Kidney epithelial cell (primary cell): ENCODE results near the gene TMEM91. TPM values are rescaled to one million over a fixed set of nuclear protein-coding genes. Genes with fewer than 3 reads are reported as not detected.
"Not testable (repeated sequence)": the region's sequence is repeated elsewhere in the genome, so short reads cannot be mapped to it uniquely, and the experiment has no call there.

Source experiments
- DNase-seq: peaks from one replicate; pipeline ENCODE4 v3.0.0-alpha.2; 2010; ENCODE audit warnings: low read depth
- H3K27me3 ChIP-seq: 2 replicates; pipeline ENCODE4 v1.6.0; 2011; ENCODE audit warnings: low read length; ENCODE audit not compliant: control insufficient read depth, insufficient read depth
- H3K36me3 ChIP-seq: 2 replicates; pipeline ENCODE4 v1.5.1; 2011; ENCODE audit warnings: low read length; ENCODE audit not compliant: control insufficient read depth, insufficient read depth
- H3K4me3 ChIP-seq: 2 replicates; pipeline ENCODE4 v1.5.1; 2011; ENCODE audit warnings: low read depth, mild to moderate bottlenecking, control low read depth, low read length
- total RNA-seq: library from RNA; depleted of rRNA; stranded (reverse); fragments of >200 nt; gene quantifications from 2 replicates; pipeline ENCODE4 v1.2.3, GENCODE V29; 2015
- TF ChIP-seq, protein P1 (sequence below): IDR thresholded peaks from 2 replicates; pipeline ENCODE4 v1.5.1; 2011; ENCODE audit warnings: mild to moderate bottlenecking, moderate library complexity, low read length, control low read depth, inconsistent platforms; ENCODE audit not compliant: insufficient read depth, poor library complexity, severe bottlenecking

Gene TMEM91
- total RNA-seq, 1 donor from 2014 or later: 1.6 TPM

DNA sequence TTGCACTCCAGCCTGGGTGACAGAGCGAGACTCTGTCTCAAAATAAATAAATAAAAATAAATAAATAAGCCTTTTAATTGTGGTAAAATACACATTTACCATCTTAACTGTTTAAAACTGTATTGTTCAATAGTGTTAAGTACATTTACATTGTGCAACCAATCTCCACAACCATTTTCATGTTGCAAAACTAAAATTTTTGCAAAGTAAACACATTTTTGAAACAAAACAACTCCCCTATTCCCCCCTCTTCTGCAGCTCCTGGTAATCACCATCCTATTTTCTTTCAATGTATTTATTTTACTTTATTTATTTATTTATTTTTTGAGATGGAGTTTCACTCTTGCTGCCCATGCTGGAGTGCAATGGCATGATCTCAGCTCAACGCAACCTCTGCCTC, 6.6 kb upstream of the TMEM91 start:
- Histone ChIP-seq H3K27me3 (no peaks in the 10 kb centered on the region), H3K4me3 (no peak overlapping the region), H3K36me3 (no peaks in the 10 kb centered on the region)
- no peak for DNase-seq
- TF ChIP-seq, protein P1, sequence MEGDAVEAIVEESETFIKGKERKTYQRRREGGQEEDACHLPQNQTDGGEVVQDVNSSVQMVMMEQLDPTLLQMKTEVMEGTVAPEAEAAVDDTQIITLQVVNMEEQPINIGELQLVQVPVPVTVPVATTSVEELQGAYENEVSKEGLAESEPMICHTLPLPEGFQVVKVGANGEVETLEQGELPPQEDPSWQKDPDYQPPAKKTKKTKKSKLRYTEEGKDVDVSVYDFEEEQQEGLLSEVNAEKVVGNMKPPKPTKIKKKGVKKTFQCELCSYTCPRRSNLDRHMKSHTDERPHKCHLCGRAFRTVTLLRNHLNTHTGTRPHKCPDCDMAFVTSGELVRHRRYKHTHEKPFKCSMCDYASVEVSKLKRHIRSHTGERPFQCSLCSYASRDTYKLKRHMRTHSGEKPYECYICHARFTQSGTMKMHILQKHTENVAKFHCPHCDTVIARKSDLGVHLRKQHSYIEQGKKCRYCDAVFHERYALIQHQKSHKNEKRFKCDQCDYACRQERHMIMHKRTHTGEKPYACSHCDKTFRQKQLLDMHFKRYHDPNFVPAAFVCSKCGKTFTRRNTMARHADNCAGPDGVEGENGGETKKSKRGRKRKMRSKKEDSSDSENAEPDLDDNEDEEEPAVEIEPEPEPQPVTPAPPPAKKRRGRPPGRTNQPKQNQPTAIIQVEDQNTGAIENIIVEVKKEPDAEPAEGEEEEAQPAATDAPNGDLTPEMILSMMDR: no peak

DNA sequence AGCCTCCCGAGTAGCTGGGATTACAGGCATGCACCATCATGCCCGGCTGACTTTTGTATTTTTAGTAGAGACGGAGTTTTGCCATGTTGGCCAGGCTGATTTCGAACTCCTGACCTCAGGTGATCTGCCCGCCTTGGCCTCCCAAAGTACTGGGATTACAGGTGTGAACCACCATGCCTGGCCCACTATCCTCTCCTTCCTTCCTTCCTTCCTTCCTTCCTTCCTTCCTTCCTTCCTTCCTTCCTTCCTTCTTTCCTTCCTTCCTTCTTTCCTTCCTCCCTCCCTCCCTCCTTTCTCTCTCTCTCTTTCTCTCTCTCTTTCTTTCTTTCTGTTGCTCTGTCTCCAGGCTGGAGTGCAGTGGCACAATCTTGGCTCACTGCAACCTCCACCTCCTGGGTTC, 5.2 kb upstream of the TMEM91 start:
- not testable (repeated sequence) for H3K27me3 ChIP-seq, DNase-seq, H3K36me3 ChIP-seq, H3K4me3 ChIP-seq

DNA sequence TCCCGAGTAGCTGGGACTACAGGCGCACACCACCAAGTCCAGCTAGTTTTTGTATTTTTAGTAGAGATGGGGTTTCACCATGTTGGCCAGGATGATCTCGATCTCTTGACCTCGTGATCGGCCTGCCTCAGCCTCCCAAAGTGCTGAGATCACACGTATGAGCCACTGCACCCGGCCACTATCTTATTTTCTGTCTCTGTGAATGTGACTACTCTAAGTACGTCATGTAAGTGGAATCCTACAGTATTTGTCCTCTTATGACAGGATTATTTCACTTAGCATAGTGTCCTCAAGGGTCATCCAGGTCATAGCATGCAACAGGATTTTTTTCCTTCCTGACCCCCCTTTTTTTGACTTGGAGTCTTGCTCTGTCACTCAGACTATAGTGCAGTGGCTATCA, 4.8 kb upstream of the TMEM91 start:
- no peak for DNase-seq
- TF ChIP-seq, protein P1: no peak
- Histone ChIP-seq H3K27me3 (no peaks in the 10 kb centered on the region), H3K36me3 (no peaks in the 10 kb centered on the region), H3K4me3 (no peak overlapping the region)

DNA sequence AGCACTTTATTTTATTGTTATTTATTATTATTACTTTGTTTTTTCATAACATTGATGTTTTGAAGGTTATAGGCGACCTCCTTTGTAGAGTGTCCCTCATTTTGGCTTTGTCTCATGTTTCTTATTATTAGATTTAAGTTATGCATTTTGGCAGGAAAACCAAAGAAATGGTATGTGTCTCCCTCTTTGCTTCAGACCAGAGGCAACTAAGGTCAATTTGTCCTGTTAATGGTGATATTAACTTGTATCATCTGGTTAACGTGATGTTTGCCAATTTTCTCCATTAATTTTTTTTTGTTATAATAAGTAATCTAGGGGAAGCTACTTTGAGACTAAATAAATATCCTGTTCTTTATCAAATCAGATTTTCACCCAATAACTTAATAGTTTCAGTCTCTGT, 3.8 kb upstream of the TMEM91 start:
- Histone ChIP-seq H3K27me3 (no peaks in the 10 kb centered on the region), H3K36me3 (no peaks in the 10 kb centered on the region), H3K4me3 (no peak overlapping the region)
- TF ChIP-seq, protein P1: no peak
- no peak for DNase-seq

DNA sequence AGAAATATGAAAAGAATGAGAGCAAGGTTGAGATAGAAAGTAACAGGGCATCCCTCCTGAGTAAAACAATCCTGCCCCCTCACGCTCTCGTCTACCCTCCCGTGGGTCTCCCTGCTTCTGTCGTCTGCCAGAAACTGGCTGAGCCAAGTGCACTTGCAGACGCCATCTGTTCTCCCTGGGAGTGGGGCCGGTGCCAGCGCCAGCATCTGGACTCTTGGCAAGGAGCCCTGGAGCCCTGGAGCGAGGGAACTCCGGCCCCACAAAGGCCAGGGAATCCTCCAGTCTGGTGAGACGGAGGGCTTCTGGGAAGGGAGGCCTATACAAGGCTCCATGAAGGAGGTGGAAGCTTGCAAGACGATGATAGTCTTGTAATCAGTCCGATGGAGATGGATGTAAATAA, 2.3 kb upstream of the TMEM91 start:
- TF ChIP-seq, protein P1: no peak
- H3K36me3 ChIP-seq: no peaks in the 10 kb centered on the region
- H3K27me3 ChIP-seq: no peaks in the 10 kb centered on the region
- DNase-seq: no peak
- no peak overlapping the region for H3K4me3 ChIP-seq

DNA sequence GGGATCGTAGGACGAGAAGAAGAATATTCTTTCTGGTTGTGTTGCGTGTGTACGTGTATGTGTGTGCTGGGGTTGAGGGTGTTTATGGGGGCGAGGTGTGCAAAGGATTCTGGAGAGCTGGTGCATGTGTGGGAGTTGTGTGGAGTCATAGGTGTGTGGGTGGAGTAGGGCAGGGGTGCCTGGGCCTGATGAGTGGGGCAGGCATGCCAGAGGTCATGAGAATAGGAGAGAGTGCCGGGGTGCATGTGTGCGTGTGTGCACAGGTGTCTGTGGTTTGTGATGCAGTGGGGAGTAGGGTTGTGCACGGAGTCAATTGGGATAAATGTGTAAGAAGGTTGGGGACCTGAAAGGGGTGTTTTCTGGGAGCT, 649 bp downstream of the TMEM91 start:
- no peaks in the 10 kb centered on the region for H3K36me3 ChIP-seq
- H3K4me3 ChIP-seq: peak overlapping the region; percentile 64
- TF ChIP-seq, protein P1: no peak
- H3K27me3 ChIP-seq: no peaks in the 10 kb centered on the region
- DNase-seq: no peak
